WTC11 (cell line): ENCODE measurements around the gene FADS6.

Experiments
- JUN ChIP-seq: sonication (generic); formaldehyde crosslinking; IDR thresholded peaks from 2 replicates; pipeline ENCODE4 v1.8.0; 2023; ENCODE audit warnings: mild to moderate bottlenecking, missing genetic modification reagents
- SP1 ChIP-seq: sonication (generic); formaldehyde crosslinking; conservative IDR thresholded peaks from 2 replicates; pipeline ENCODE4 v1.8.1; 2022; ENCODE audit warnings: missing genetic modification reagents
- TF ChIP-seq, protein P1 (sequence below): fragments of 200-600 bp; IDR thresholded peaks from 2 replicates; pipeline ENCODE4 v1.8.0; 2022; ENCODE audit warnings: antibody characterized with exemption
- TF ChIP-seq, protein P2 (sequence below): sonication (generic); formaldehyde crosslinking; IDR thresholded peaks from 2 replicates; pipeline ENCODE4 v1.8.1; 2023; ENCODE audit warnings: mild to moderate bottlenecking, moderate library complexity, missing genetic modification reagents

DNA sequence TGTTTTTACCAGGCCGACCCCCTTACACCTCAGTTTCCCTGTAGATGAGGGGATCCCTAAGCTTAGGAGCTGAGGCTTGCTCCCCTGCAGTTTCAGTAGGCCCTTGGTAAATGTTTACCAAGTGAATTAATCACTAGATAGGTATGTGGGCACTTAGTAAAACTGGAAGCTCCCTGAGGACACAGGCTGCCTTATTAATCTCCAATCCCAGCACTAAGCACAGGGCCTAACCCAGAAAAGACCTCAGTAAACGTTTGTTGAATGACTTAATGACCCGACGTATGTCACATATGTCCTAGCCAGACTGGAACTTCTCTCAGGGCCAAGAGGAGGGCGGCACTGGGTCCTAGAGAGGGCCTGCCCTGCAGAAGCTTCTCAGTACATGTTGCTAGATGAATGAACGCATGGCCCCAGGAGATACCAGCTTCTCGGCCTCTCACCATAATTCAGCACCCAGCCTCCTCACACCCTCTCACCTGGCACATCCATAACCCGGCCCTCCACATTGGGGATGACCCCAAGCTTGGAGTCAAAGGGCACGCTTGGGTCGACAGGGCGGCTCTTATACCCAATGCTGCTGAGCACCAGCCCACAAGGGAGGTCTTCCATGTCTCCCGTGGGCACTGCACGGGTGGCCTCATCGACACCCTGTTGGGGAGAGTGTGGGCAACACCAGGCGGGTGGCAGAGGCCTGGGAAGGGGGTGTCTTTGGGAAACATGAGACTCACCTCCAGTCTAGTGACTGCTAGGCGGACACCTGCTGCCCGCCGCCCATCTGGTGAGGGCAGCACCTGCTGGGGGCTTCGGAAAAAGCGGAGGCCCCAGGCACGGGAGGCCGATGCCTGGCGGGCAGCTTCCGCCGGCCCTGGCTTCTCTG, 29.8 kb downstream of the FADS6 start:
- TF ChIP-seq JUN (CRISPR knock-in tag) (no peak), SP1 (CRISPR knock-in tag) (no peak)
- TF ChIP-seq, protein P1, sequence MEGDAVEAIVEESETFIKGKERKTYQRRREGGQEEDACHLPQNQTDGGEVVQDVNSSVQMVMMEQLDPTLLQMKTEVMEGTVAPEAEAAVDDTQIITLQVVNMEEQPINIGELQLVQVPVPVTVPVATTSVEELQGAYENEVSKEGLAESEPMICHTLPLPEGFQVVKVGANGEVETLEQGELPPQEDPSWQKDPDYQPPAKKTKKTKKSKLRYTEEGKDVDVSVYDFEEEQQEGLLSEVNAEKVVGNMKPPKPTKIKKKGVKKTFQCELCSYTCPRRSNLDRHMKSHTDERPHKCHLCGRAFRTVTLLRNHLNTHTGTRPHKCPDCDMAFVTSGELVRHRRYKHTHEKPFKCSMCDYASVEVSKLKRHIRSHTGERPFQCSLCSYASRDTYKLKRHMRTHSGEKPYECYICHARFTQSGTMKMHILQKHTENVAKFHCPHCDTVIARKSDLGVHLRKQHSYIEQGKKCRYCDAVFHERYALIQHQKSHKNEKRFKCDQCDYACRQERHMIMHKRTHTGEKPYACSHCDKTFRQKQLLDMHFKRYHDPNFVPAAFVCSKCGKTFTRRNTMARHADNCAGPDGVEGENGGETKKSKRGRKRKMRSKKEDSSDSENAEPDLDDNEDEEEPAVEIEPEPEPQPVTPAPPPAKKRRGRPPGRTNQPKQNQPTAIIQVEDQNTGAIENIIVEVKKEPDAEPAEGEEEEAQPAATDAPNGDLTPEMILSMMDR = no peak
- TF ChIP-seq, protein P2, sequence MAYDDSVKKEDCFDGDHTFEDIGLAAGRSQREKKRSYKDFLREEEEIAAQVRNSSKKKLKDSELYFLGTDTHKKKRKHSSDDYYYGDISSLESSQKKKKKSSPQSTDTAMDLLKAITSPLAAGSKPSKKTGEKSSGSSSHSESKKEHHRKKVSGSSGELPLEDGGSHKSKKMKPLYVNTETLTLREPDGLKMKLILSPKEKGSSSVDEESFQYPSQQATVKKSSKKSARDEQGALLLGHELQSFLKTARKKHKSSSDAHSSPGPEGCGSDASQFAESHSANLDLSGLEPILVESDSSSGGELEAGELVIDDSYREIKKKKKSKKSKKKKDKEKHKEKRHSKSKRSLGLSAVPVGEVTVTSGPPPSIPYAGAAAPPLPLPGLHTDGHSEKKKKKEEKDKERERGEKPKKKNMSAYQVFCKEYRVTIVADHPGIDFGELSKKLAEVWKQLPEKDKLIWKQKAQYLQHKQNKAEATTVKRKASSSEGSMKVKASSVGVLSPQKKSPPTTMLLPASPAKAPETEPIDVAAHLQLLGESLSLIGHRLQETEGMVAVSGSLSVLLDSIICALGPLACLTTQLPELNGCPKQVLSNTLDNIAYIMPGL (CRISPR knock-in tag) = no peak
